Jurkat, Clone E6-1 (cell line): ENCODE results near the gene SYK. TPM values are rescaled to one million over a fixed set of nuclear protein-coding genes. Genes with fewer than 3 reads are reported as not detected.
"Not testable (repeated sequence)": the region's sequence is repeated elsewhere in the genome, so short reads cannot be mapped to it uniquely, and the experiment has no call there.

Experiments used
- DNase-seq: peaks from one replicate; pipeline ENCODE4 v3.0.0-alpha.2; 2011; ENCODE audit warnings: low read depth, low spot score
- H3K4me3 ChIP-seq: 2 replicates; pipeline ENCODE4 v1.5.1; 2011; ENCODE audit warnings: mild to moderate bottlenecking, low read length, control low read depth, moderate library complexity
- polyA plus RNA-seq: library from polyadenylated mRNA; unstranded; fragments of >200 nt; gene quantifications from one replicate; pipeline ENCODE4 v1.2.1, GENCODE V29; 2012; ENCODE audit warnings: missing spikeins; ENCODE audit not compliant: insufficient read length, insufficient read depth

Gene SYK
- polyA plus RNA-seq = 45.6 TPM

DNA sequence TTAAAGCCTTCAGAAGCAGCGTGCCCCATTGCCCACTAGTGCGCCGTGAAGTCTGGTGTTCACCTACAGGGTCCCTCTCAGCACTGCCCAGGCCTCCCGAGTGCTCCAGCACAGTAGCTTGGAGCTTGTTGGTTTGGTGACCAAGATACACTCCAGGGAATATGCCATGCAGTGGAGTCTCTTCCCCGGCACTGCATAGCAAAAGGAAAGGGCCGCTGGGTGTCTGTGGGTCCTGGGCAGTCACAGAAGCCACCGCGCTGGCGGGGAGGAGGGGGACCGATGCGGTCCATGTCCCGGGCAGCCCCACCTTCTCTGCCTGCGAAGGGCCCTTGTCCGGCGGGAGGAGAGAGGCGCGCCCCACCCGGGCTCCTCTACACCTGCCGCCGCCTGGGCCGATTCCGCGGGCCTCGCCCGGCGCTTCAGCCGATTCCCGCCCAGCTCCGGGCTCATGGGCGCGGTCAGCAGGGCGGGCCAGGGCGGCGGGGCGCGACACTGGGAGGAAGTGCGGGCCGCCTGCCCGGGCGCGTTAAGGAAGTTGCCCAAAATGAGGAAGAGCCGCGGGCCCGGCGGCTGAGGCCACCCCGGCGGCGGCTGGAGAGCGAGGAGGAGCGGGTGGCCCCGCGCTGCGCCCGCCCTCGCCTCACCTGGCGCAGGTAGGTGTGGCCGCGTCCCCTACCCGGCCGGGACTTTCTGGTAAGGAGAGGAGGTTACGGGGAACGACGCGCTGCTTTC, at the start of gene SYK:
SYK (plus strand) TSS at position 579 of the 732 bp plus-strand sequence. CDS start 42,080 bp downstream, outside the sequence.
- H3K4me3 ChIP-seq = peak within 1 kb of the TSS; percentile 61
- no peak for DNase-seq

DNA sequence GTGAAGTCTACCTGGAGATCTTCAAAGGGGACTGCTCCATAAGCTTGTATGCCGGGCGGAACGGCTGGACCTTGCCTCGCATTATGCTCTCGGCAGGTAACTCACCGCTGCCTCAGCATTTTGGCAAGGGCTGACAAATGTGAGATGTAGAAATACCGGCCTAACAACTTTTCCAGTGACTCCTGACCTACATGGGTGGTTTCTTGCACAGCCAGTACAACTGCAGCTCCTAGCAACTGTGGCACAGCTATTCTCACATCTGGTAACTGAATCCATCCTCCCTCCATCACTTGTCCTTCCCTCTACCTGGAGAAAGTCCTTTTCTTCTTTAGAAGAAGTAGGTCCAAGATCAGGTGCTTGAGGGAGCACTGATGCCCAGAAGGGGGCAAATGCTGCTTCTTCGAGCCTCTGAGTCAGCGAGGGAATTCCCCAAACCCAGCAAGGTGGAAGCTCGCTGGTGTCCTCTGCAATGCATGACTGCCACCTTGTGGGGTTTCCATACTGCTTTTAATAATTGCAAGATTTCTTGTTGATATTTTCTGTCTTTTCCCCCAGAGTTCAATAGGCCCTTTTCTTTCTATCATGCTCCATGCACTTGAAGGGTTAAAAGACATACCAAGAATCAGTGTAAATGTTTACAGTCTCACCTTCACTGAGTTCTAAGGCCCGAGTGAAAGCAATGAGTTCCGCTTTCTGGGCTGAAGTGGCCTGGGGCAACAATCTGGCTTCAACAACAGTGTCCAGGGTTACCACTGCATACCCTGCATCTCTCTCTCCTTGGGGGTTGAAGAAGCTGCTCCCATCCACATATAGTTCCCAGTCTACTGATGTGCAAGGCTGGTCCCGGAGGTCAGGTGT, 45.9 kb upstream of the SYK start:
- peak; percentile 51 for DNase-seq
- not testable (repeated sequence) for H3K4me3 ChIP-seq

DNA sequence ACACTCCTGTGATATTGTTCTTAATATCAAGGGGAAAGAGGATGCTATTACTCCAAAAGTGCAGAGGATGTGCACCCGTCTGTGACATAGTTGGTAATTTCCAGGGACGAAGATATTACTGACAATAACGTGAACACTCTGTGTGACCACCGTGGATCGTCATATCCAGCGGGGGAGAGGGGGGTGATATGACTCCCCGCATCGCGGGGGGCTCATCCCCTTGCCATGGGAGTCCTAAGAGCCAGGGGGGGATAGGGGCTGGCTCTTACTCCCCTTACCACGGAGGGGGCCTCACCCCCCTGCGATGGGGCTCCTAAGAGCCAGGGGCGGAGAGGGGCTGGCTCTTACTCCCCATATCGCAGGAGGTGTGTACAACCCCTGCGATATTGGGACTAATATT, 41.0 kb upstream of the SYK start:
- not testable (repeated sequence) for H3K4me3 ChIP-seq, DNase-seq

DNA sequence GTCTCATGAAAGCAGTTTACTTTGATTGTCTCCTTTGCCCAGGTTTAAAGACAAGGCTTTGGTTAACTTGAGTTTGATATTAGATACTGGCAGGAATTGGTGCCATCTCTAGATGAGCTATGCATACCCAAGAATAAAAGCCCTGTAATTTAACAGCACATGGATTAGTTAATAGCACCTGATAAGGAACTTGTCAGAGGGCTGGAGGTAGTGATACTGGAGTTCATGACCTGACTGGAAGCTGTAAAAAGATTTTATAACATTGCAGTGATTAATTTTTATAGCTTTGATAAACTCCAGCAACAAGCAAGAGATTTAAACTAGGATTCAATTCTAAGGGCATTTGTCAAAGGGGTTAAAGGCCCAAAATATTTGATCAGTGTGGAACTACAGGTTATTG, 34.9 kb upstream of the SYK start:
- DNase-seq = no peak
- no peak overlapping the region for H3K4me3 ChIP-seq

DNA sequence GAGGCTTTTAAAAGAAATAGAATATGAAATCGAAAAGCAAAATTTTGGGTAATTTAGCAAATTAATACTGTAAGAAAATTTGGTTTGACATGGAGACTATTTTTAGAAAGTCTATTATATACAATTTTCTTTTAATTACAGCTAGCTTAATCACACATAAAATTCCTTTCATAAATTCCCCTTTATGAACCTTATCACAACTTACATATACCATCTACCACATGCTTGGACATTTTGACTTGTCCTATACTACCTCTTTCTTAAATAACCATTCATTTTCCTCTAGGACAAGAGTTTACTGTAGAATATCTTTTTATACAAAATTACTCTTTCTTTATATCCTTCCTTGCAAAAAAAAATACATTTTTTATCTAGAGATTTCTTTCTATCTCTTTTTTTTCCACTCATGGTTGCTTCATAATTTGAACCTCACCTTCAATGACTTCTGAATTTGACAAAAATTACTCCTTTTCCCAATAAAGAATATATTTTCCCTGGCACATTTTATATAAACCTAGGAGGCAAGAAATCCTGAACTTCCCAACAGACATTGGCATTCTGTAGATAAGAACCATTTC, 34.0 kb upstream of the SYK start:
- no peak for DNase-seq
- no peak overlapping the region for H3K4me3 ChIP-seq

DNA sequence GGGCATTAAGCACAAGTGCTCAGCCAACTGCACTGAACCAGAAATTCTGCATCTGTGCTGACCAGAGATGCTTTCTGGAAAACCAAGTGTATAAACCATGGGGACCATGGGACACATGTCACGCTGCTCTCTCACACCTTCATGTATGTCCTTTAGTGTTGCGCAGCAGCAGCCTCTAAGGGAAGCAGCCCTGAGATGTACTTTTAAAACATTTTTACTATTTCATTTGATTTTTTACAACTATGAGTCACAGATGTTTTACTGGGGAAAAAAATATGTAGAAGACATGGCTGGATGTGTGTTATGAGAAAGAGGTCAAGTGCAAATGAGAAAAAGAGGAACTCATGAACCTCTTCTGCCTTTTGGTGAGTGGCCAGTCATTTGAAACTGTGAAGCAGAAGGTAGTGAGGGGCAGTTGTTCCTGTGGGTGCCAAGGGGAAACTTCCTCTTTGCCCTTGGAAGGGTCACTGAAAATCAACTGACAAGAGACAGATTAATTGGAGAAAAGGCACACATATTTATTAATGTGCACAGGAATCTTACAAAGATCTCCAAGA, 31.4 kb upstream of the SYK start:
- H3K4me3 ChIP-seq = no peak overlapping the region
- DNase-seq = no peak

DNA sequence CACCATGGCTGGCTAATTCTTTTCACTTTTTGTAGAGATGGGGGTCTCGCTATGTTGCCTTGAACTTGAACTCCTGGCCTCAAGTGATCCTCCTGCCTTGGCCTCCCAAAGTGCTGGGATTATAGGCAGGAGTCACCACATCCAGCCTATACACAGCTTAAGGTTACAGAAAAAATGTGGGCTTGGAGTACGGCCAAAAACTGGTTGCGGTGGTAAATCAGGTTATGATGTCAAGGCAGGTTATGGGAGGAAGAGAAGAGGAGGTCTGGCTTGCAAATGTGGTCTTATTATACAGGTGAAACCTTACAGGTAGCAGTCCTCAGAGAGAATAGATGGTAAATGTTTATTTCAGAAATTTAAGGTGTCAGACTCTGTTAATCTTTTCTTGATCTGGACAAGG, 30.7 kb upstream of the SYK start:
- DNase-seq = no peak
- no peak overlapping the region for H3K4me3 ChIP-seq

DNA sequence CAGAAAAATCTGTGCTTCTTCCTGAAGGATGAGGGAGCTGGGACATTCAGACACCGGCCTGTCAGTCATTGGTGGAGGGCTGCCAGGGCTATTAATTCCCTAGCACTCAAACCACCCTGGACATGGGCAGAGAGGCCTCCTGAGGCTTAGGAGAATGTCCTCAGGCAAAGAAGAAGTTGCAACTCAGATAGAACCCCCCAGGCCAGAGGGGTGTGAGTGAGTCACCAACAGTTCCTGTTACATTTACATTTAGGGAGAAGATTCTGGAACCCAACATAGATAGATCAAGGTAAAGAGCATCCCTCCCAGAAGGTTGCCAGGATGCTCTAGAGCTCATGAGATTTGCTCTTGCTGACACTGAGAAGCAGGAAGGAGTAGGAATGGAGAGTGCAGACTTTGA, 29.2 kb upstream of the SYK start:
- DNase-seq = no peak
- H3K4me3 ChIP-seq = no peak overlapping the region

DNA sequence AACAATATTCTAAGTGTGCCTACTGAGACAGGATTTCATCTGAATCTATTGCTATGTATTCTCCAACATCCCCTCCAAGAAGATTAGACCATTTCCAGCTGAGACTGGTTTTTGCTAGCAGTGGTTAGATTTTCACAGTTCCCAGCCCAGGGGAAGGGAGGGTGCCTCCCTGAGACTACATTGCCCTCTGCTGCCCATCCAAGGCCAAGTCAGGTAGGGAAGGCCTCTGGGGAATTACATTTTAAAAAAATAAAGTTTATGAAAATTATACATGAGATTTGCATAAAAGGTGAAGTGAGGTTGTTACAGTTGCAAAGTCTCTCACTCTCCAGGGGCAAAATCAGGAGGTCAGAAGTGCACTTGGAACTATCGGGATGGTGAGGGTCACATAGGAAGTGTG, 28.0 kb upstream of the SYK start:
- no peak for DNase-seq

DNA sequence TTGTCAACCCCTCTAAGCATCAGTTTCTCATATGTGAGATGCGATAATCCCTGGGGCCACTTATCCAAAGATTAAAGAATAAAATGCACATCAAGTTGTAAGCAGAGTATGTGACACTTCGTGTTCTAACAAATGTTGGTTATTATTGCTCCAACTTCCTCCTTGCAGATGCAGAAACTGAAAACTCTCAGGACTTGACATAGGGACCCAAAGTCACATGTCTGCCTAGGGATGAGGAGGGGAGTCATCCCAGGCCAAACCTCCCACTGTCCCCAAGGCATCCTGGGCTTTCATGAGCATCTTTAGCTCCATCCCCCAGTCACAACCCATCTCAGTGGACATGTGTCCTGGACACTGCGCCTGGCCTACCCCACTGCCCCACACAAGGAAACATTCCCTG, 27.5 kb upstream of the SYK start:
- DNase-seq = no peak
- no peak overlapping the region for H3K4me3 ChIP-seq

More for the DNA sequence above, 28.0 kb upstream of the SYK start:
- no peak overlapping the region for H3K4me3 ChIP-seq

DNA sequence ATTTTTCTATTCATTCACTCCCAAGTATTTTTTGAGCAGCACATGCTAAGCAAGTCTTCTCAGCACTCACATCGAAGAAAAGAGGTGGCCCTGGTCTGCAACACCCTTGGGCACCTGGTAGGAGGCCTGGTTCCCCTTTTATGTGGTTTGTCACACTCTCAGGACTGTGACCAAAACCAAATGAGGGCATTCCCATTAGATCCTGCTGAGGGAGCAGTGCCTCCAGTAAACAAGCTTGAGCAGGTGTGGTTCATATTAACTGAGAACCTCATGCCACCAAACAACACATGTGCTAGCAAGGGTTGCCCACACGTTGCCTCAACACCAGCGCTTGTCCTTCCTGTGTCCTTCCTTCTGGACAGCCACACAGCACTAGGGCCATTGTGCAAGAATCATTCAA, 26.9 kb upstream of the SYK start:
- no peak for DNase-seq
- no peak overlapping the region for H3K4me3 ChIP-seq

DNA sequence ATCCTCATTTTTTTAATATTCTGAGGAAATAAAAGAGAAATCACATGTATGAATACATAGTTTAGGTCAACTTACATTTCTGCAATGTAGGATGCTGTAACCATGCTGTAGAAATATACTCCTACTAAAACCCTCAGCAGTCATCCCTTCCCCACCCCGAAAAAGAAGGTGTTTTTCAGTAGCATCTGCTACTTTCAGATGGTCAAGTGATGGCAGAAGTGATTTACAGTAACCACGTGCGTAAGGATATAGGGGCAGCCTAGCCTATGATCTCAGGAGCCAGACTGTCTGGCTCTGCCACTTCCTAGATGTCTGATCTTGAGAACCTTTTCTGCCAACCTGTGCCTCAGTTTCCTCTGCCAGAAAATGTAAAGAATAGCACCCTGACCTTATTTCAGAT, 26.0 kb upstream of the SYK start:
- H3K4me3 ChIP-seq = no peak overlapping the region
- DNase-seq = no peak

DNA sequence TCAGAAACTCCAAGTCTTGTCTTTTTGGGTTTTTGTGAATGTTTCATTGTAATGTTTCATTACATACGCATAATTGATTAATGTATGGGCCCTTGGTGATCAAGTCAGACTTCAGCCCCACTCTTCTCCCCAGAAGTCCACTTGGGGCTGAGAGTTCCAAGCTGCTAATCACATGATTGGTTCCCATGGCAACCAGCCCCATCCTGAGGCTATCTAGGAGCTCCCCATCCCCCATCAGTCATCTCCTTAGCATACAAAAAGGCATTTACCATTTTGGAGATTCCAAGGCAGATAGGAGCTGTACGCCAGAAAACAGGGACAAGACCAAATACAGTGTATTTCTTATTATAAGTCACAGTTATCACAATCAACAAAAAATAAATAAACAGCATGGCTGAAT, 22.9 kb upstream of the SYK start:
- no peak overlapping the region for H3K4me3 ChIP-seq
- no peak for DNase-seq

DNA sequence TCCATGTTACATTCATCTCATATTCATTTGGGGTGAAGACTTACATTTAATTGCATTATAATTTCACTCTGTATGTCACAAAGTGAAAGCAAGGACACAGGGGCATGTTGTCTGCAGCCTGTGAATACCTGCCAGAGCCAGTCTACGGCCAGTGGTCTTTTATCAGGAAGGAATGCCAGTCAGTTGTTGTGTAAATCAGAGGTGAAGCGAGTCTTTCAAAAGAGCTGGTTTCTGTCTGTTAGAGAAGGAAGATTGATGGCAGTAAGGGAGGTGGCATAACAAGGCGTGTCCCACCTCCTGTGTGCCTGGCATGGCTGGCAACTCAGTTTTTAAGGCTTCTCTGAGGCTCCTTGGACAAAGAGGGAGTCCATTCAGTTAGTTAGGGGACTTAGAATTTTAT, 18.1 kb upstream of the SYK start:
- no peak overlapping the region for H3K4me3 ChIP-seq
- no peak for DNase-seq

DNA sequence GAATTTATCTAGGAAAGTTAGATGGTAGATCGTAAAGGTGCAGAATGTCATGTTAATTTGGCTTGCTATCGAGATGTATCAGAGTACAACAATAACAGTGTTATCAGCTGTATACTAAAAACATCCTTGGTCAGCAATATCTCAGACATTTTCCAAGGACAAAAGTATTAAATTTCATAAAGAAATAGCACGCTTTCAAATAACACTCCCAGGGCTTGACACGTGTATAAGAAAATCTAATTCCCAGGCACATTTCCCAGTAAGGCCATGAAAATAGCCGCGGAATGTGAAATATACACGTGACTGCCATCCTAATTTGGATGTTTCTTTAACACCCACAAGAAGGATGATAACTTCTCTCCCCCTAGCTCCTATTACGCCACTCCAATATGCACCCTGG, 17.7 kb upstream of the SYK start:
- DNase-seq = no peak
- no peak overlapping the region for H3K4me3 ChIP-seq

DNA sequence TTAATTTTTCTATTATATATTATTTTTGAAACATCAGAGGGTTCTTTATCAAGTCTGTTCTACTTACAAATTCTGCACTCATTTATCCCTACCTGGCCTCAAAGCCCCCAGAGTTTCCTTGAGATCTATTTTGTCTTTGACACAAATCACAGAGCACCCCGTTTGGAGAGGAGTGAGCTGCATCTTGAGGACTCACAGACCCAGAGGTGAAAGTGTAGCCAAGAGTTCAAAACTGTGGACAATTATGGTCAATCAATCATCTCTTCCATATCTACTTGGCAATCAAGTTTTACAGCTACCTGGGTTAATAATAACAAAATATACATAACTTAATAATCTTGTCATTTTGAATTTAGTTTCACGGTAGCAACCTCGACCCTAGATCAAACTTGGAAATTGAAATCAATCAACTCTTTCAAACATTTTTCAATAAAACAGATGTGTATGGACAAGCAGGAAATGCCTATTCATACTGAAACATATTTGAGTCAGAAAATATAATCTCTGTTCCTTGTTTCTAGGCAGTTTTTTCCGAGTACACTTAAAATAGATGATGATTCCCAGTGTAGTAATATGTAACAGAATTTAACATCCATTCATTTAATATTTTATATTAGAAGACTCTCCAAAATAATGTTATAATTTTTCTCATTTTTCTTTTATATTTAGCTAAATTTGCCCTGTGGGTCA, 13.7 kb upstream of the SYK start:
- no peak overlapping the region for H3K4me3 ChIP-seq
- no peak for DNase-seq

DNA sequence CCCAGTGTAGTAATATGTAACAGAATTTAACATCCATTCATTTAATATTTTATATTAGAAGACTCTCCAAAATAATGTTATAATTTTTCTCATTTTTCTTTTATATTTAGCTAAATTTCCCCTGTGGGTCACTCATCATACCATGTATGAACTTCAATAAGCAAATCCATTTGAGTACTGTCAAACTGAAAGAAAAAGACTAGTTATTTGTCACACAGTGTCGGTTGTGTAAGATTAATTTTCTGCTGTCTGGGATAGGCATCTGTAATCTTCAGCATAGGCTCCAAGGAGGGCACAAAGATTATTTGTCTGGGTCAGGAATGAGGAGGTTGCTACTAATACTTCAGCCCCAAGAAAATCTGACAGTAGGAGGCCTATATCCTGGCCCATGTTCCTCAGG, 13.1 kb upstream of the SYK start:
- DNase-seq, H3K4me3 ChIP-seq: not testable (repeated sequence)

DNA sequence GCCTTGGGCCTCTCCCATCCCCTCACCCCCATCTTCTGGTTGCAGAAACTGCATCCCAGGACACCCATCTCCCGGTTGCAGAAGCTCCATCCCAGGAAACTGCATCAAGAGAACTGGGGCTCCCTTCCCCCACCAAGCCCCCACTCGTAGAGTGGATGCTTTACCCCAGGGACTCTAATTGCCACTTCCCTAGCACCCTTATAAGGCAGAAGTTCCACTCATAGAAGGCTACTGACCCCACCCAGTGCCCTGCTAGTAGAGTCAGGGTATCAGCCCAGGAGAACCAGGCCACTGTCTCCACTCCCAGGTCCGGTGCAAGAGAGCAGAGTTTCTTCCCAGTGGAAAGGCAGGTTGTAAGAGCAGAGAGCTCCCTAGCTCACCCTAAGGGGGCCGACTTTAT, 12.2 kb upstream of the SYK start:
- H3K4me3 ChIP-seq = no peak overlapping the region
- DNase-seq = no peak

DNA sequence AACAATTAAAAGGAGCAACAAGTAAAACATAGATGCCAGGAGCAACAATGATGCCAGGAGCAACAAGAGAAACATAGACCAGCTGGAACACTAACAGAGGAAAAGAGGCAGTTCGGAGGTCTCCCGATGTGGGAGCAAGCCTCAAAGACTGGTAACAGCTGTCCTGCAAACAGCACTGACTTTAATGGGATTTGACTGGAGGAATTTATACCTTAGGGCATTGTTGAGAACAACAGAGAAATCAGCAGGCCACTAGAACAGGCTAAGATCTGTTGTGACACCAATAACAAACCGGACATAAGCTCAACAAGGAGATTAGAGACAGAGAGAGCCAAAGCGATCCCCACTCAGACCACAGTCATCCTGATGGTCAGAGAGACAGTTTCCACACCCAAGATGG, 11.8 kb upstream of the SYK start:
- no peak for DNase-seq
- H3K4me3 ChIP-seq = no peak overlapping the region
